ENCODE results near the gene NEDD8. TPM values are rescaled to one million over a fixed set of nuclear protein-coding genes. Genes with fewer than 3 reads are reported as not detected.
A peak's percentile ranks its signal among the peaks of the same experiment; 100 is the strongest.

The NEDD8 gene
- total and polyA plus RNA-seq, 7 donors = 135 to 315 (median 206) TPM

DNA sequence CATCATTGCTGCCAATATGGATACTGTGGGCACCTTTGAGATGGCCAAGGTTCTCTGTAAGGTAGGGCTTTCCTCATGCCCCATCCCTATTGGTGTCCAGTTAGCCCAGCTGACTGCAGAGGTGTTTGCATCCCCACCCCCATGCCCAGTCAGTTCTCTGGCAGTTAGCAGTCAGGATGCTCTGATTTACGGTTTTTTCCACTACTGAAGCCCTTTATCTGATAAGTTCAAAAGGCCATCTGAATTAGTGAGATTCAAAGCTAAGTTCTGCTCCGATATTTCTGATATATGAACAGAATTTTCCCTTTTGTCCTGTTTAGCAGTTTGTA lies 1.3 kb upstream of the NEDD8 start:
- ATAC-seq = no peak
- DNase-seq = no peak
- Histone ChIP-seq H3K36me3 (ENCODE audit: insufficient read depth in 1 of 2, low read depth in 1 of 2) (peaks cover 16 to 57% of the 10 kb centered on the region in 2 donors), H3K27me3 (ENCODE audit: insufficient read depth in 3 of 3, low read length in 2 of 3) (no peaks in the 10 kb centered on the region), H3K27ac (peak overlapping the region; percentile 88), H3K9me3 (no peaks in the 10 kb centered on the region), H3K4me3 (peak overlapping the region; percentile 92), H3K4me1 (peaks cover 58% of the 10 kb centered on the region)
- TF ChIP-seq, protein P1, sequence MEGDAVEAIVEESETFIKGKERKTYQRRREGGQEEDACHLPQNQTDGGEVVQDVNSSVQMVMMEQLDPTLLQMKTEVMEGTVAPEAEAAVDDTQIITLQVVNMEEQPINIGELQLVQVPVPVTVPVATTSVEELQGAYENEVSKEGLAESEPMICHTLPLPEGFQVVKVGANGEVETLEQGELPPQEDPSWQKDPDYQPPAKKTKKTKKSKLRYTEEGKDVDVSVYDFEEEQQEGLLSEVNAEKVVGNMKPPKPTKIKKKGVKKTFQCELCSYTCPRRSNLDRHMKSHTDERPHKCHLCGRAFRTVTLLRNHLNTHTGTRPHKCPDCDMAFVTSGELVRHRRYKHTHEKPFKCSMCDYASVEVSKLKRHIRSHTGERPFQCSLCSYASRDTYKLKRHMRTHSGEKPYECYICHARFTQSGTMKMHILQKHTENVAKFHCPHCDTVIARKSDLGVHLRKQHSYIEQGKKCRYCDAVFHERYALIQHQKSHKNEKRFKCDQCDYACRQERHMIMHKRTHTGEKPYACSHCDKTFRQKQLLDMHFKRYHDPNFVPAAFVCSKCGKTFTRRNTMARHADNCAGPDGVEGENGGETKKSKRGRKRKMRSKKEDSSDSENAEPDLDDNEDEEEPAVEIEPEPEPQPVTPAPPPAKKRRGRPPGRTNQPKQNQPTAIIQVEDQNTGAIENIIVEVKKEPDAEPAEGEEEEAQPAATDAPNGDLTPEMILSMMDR (IDR thresholded peaks at IDR 0.05) = no peak
- 75 to 85% (median 76%) methylated on average over 2 of the region's 2 CpGs for WGBS, 3 donors
- intact Hi-C loops (cut with DNase I) = no loop called here

DNA sequence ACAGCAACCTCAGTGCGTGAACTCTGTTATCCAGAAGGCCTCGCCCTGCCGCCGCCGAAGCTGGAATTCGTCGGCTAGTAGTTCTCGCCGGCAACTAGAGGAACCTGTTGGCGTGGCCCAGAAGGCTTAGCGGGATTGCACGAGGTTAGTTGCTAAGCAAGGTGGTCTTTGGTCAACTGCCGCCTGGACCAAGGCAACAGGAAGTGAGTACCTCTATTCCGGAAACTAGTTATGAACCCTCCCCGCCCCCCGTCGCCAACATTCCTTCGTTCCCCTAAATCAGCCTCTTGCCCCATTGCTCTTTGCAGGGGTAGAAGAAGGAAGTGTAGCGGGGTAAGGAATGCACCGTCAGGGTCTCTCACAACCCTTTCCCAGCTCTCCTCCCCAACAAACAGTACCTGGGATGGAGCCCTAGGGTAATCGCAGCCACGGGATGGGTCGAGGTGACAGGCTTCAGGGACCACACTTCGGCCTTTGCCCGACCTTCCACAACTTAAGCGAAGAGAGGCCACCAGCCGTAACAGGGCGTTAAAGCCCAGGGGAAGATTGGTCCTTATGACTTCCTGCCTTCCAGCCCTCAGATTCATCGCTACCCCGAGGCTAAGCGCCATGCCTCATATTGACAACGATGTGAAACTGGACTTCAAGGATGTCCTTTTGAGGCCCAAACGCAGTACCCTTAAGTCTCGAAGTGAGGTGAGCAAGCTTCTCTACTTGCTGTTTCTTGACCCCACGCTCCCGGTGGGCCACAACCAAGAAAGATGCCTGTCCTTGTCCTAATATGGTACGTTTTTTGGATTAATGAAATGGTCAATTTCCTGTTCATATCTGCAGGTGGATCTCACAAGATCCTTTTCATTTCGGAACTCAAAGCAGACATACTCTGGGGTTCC lies 724 bp upstream of the NEDD8 start, which contains the start of gene GMPR2:
GMPR2 (plus strand) TSS at position 285 of the 893 bp plus-strand sequence; CDS start at position 610, 325 bp downstream.
- intact Hi-C loops (cut with DNase I) = no loop called here

DNA sequence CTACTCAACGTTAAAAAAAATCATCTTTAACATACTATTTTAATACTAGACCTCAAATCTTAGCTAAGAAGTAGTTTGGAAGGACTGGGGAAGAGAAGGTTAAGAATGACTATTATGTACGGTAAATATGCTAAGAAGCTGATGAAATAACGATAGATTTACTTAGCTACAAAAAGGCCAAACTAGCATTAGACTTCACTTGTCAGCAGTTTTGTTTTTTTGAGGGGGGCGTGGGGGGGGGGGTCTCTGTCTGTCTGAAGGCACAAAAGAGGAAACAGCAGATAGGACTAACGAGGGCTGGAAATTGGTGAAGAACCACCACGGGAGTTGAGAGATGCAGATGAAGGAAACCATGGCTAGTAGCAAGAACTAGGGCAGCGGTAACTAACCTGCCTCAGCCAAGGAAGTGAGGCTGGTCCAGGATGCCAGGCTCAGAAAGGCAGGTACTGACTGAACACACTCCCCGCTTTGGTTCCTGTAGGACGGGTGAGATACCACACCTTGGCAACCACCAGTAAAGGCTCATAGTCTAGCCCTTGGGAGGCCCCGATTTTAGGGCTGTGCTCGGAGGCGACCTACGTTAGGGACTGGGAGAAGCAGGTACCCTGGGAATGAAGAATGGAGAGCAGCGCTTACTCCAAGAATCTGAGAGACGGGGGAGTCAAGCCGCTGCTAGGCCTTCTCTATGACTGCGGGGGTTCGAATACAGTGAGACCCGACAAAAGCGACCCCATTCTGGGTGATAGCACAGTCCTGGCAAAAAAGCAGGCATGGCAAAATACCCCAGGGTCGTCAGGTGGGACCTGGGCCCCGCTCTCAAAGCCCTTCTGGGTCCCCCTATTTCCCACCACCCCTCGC lies 675 bp downstream of the NEDD8 start:
- peaks cover 44% of the 10 kb centered on the region for H3K4me1 ChIP-seq
- DNase-seq (no peak), ATAC-seq (peak in 3 of 4 donors; percentile 0 to 1 (median 1))
- WGBS, 3 donors = 10 to 13% (median 11%) methylated on average over 22 to 23 of the region's 23 CpGs
- intact Hi-C loops (cut with DNase I) = no loop called here
- H3K27ac ChIP-seq = peak overlapping the region; percentile 88
- H3K27me3 ChIP-seq (ENCODE audit: insufficient read depth in 3 of 3, low read length in 2 of 3) = no peaks in the 10 kb centered on the region
- H3K36me3 ChIP-seq (ENCODE audit: insufficient read depth in 1 of 2, low read depth in 1 of 2) = peaks cover 6 to 48% of the 10 kb centered on the region in 2 donors
- H3K4me3 ChIP-seq = peak overlapping the region; percentile 92
- no peaks in the 10 kb centered on the region for H3K9me3 ChIP-seq
- TF ChIP-seq, protein P1 (IDR thresholded peaks at IDR 0.05) = no peak

More for the DNA sequence above, 724 bp upstream of the NEDD8 start, which contains the start of gene GMPR2:
- Histone ChIP-seq H3K4me3 (peak within 1 kb of the TSS; percentile 92), H3K9me3 (no peaks in the 10 kb centered on the region), H3K4me1 (peaks cover 56% of the 10 kb centered on the region), H3K36me3 (ENCODE audit: insufficient read depth in 1 of 2, low read depth in 1 of 2) (peaks cover 14 to 57% of the 10 kb centered on the region in 2 donors), H3K27ac (peak within 1 kb of the TSS; percentile 88), H3K27me3 (ENCODE audit: insufficient read depth in 3 of 3, low read length in 2 of 3) (no peaks in the 10 kb centered on the region)
- DNase-seq = peak in 1 of 2 donors; percentile 83
- TF ChIP-seq, protein P1 (IDR thresholded peaks at IDR 0.05) = no peak
- peak; percentile 60 to 78 (median 67) for ATAC-seq
- 4 to 6% (median 5%) methylated on average over 38 of the region's 38 CpGs for WGBS, 3 donors

DNA sequence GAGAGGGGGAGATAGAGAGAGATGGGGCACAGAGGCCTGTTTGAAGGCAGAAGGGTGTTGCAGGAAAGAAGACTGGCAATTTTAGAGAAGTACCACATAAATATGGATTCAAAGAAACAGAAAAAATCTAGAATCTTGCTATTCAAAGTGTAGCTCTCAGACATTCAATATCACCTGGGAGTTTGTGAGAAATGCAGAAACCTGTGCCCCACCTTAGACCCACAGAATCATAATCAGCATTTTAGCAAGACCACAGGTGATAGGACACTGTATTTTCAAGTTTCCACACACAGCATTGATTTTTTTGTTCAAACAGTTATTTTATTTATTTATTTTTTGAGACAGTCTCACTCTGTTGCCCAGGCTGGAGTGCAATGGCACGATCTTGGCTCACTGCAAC lies 3.3 kb downstream of the NEDD8 start:
- no peaks in the 10 kb centered on the region for H3K9me3 ChIP-seq
- peaks cover 0 to 27% of the 10 kb centered on the region in 2 donors for H3K36me3 ChIP-seq (ENCODE audit: insufficient read depth in 1 of 2, low read depth in 1 of 2)
- H3K4me3 ChIP-seq = no peak overlapping the region
- DNase-seq (no peak), ATAC-seq (no peak)
- no peak overlapping the region for H3K27ac ChIP-seq
- intact Hi-C loops (cut with DNase I) = no loop called here
- WGBS, 3 donors = 0 to 54% (median 0%) methylated on average over 1 of the region's 1 CpG
- no peaks in the 10 kb centered on the region for H3K27me3 ChIP-seq (ENCODE audit: insufficient read depth in 3 of 3, low read length in 2 of 3)
- TF ChIP-seq, protein P1 (IDR thresholded peaks at IDR 0.05) = no peak
- peaks cover 21% of the 10 kb centered on the region for H3K4me1 ChIP-seq
